Stomach (tissue), 4 donors: Measurements from ENCODE around the gene SETD1B.

ENCODE experiments used
- POLR2A ChIP-seq, 4 donors: fragments of 450-650 bp; IDR thresholded peaks; one replicate each; pipeline ENCODE4 v1.6.1; 2016; ENCODE audit warnings: antibody characterized with exemption in 4 of 4, control low read depth in 2 of 4, mild to moderate bottlenecking in 1 of 4, moderate library complexity in 1 of 4
- TF ChIP-seq, protein P1 (sequence below), 7 experiments: fragments of 450-650 bp in 4 of 7; fragments of 200-600 bp in 3 of 7; sonication (generic) in 3 of 7; IDR thresholded peaks; one replicate each; pipeline ENCODE4 v1.5.1; 2016 to 2019; ENCODE audit warnings: antibody characterized with exemption in 7 of 7, control low read depth in 2 of 7, mild to moderate bottlenecking in 1 of 7

- TF ChIP-seq, protein P1, sequence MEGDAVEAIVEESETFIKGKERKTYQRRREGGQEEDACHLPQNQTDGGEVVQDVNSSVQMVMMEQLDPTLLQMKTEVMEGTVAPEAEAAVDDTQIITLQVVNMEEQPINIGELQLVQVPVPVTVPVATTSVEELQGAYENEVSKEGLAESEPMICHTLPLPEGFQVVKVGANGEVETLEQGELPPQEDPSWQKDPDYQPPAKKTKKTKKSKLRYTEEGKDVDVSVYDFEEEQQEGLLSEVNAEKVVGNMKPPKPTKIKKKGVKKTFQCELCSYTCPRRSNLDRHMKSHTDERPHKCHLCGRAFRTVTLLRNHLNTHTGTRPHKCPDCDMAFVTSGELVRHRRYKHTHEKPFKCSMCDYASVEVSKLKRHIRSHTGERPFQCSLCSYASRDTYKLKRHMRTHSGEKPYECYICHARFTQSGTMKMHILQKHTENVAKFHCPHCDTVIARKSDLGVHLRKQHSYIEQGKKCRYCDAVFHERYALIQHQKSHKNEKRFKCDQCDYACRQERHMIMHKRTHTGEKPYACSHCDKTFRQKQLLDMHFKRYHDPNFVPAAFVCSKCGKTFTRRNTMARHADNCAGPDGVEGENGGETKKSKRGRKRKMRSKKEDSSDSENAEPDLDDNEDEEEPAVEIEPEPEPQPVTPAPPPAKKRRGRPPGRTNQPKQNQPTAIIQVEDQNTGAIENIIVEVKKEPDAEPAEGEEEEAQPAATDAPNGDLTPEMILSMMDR (IDR thresholded peaks at IDR 0.05), result no peak
- TF ChIP-seq POLR2A (IDR thresholded peaks at IDR 0.05), result no peak
Observed at GRCh38 chr12:121798787-121799155, 5.0 kb upstream of the SETD1B start.
